Activated B cell treated with CpG ODN at 0.5 μM for 24 hours (primary cell): ENCODE results near the gene GNB1L. TPM values are rescaled to one million over a fixed set of nuclear protein-coding genes. Genes with fewer than 3 reads are reported as not detected.

Experiments used
- ATAC-seq: fragments of 200-7000 bp; cut with Tn5 transposase; one replicate; pipeline ENCODE4 v1.10.0; 2021; ENCODE audit warnings: low read depth, mild to moderate bottlenecking, moderate library complexity
- CTCF ChIA-PET: fragments of 350-600 bp; sonication (Branson Sonifier 250); formaldehyde crosslinking; loops from one replicate; lab custom pipeline; 2021; ENCODE audit warnings: antibody characterized with exemption; lab: Charles Lee
- POLR2A ChIA-PET: fragments of 350-600 bp; sonication (Branson Sonifier 250); formaldehyde crosslinking; loops from one replicate; lab custom pipeline; 2021; ENCODE audit warnings: antibody characterized with exemption; lab: Charles Lee
- DNase-seq: peaks from one replicate; pipeline ENCODE4 v3.0.0; 2022
- H3K27ac Mint-ChIP-seq: one replicate; pipeline ENCODE4 v1.8.0; 2020; ENCODE audit warnings: mixed read lengths
- H3K27me3 Mint-ChIP-seq: one replicate; pipeline ENCODE4 v1.8.0; 2021; ENCODE audit warnings: mixed read lengths
- H3K36me3 Mint-ChIP-seq: one replicate; pipeline ENCODE4 v1.8.0; 2021; ENCODE audit warnings: low read depth, mixed read lengths
- H3K4me1 Mint-ChIP-seq: one replicate; pipeline ENCODE4 v1.8.0; 2021; ENCODE audit warnings: mixed read lengths
- H3K4me3 Mint-ChIP-seq: one replicate; pipeline ENCODE4 v1.8.0; 2020; ENCODE audit warnings: mild to moderate bottlenecking, mixed read lengths
- H3K9me3 Mint-ChIP-seq: one replicate; pipeline ENCODE4 v1.8.0; 2020; ENCODE audit warnings: mixed read lengths
- CTCF ChIP-seq: fragments of 200-600 bp; IDR thresholded peaks from one replicate; pipeline ENCODE4 v1.8.0; 2022; ENCODE audit warnings: antibody characterized with exemption, mild to moderate bottlenecking
- intact Hi-C: fragments of 100-400 bp; cut with micrococcal nuclease; formaldehyde crosslinking; loops from one replicate; pipeline ENCODE4 v1.15.1; 2024
- total RNA-seq: library from RNA; stranded (reverse); gene quantifications from 2 replicates; pipeline ENCODE4 v1.2.3, GENCODE V29; 2022

Gene GNB1L
- total RNA-seq, 1 donor from 2014 or later: 6.3 TPM

- ATAC-seq: no peak
- TF ChIP-seq CTCF: no peak
- no peak for DNase-seq
- no peaks in the 10 kb centered on the region for H3K36me3 Mint-ChIP-seq
- H3K27ac Mint-ChIP-seq: no peak overlapping the region
- H3K4me3 Mint-ChIP-seq: no peak overlapping the region
- H3K9me3 Mint-ChIP-seq: no peaks in the 10 kb centered on the region
- intact Hi-C loops: no loop called here
- H3K27me3 Mint-ChIP-seq: no peaks in the 10 kb centered on the region
- ChIA-PET POLR2A (no interaction called here), CTCF (no interaction called here)
- H3K4me1 Mint-ChIP-seq: no peaks in the 10 kb centered on the region
These were observed 22.4 kb upstream of the GNB1L start for GRCh38 chr22:19876941-19877625.

- POLR2A ChIA-PET: no interaction called here
- no peak for DNase-seq
These were observed 21.8 kb upstream of the GNB1L start for GRCh38 chr22:19876314-19876940.

GRCh38 chr22:19875531-19876313 is 21.0 kb upstream of the GNB1L start:
- ChIA-PET POLR2A (no interaction called here), CTCF (no interaction called here)
- TF ChIP-seq CTCF: no peak
- Mint-ChIP-seq H3K27me3 (no peaks in the 10 kb centered on the region), H3K36me3 (no peaks in the 10 kb centered on the region), H3K4me3 (no peak overlapping the region), H3K4me1 (no peaks in the 10 kb centered on the region), H3K27ac (no peak overlapping the region), H3K9me3 (no peaks in the 10 kb centered on the region)
- no peak for ATAC-seq
- no peak for DNase-seq
- intact Hi-C loops: no loop called here

More at GRCh38 chr22:19876314-19876940, 21.8 kb upstream of the GNB1L start:
- TF ChIP-seq CTCF: no peak
- no peaks in the 10 kb centered on the region for H3K27me3 Mint-ChIP-seq
- CTCF ChIA-PET: no interaction called here
- ATAC-seq: no peak
- no peaks in the 10 kb centered on the region for H3K4me1 Mint-ChIP-seq
- no peak overlapping the region for H3K4me3 Mint-ChIP-seq
- H3K27ac Mint-ChIP-seq: no peak overlapping the region
- no peaks in the 10 kb centered on the region for H3K36me3 Mint-ChIP-seq
- no peaks in the 10 kb centered on the region for H3K9me3 Mint-ChIP-seq
- intact Hi-C loops: no loop called here

GRCh38 chr22:19875061-19875530 is 20.4 kb upstream of the GNB1L start:
- POLR2A ChIA-PET: no interaction called here
- Mint-ChIP-seq H3K27ac (no peak overlapping the region), H3K4me3 (no peak overlapping the region), H3K27me3 (no peaks in the 10 kb centered on the region), H3K4me1 (no peaks in the 10 kb centered on the region), H3K36me3 (no peaks in the 10 kb centered on the region), H3K9me3 (no peaks in the 10 kb centered on the region)
- ATAC-seq (no peak), DNase-seq (no peak)
- CTCF ChIA-PET: no interaction called here
- intact Hi-C loops: no loop called here
- TF ChIP-seq CTCF: no peak
